Muscle layer of colon (tissue), 2 donors: ENCODE data around the gene PRR12.

Experiments
- H3K27ac ChIP-seq: one replicate; pipeline ENCODE4 v1.7.0; 2013; ENCODE audit warnings: low read depth, mild to moderate bottlenecking, low read length, moderate library complexity
- H3K27me3 ChIP-seq, 2 donors: one replicate each; pipeline ENCODE4 v1.7.0; 2013; ENCODE audit warnings: low read length in 2 of 2, mild to moderate bottlenecking in 2 of 2; ENCODE audit not compliant: insufficient read depth in 2 of 2, control insufficient read depth in 1 of 2
- H3K36me3 ChIP-seq: one replicate; pipeline ENCODE4 v1.7.0; 2013; ENCODE audit warnings: mild to moderate bottlenecking, low read length; ENCODE audit not compliant: insufficient read depth
- H3K4me1 ChIP-seq: one replicate; pipeline ENCODE4 v1.7.0; 2013; ENCODE audit warnings: mild to moderate bottlenecking, low read length; ENCODE audit not compliant: insufficient read depth
- H3K4me3 ChIP-seq, 2 donors: one replicate each; pipeline ENCODE4 v1.7.0; 2013; ENCODE audit warnings: low read length in 2 of 2, low read depth in 1 of 2, mild to moderate bottlenecking in 1 of 2, moderate library complexity in 1 of 2
- H3K9ac ChIP-seq: one replicate; pipeline ENCODE4 v1.7.0; 2013; ENCODE audit warnings: low read length
- H3K9me3 ChIP-seq: one replicate; pipeline ENCODE4 v1.7.0; 2013; ENCODE audit warnings: mild to moderate bottlenecking, low read length
- donor health status: abdominal sarcoma.
- donor health status: Adenocarcinoma of cecum.

Gene PRR12

GRCh38 chr19:49585023-49585422 is 6.0 kb upstream of the PRR12 start:
- Histone ChIP-seq H3K4me3 (no peak overlapping the region), H3K27me3 (no peaks in the 10 kb centered on the region), H3K27ac (no peak overlapping the region), H3K36me3 (no peaks in the 10 kb centered on the region), H3K9me3 (no peaks in the 10 kb centered on the region), H3K9ac (no peak overlapping the region), H3K4me1 (peaks cover 9% of the 10 kb centered on the region)

GRCh38 chr19:49587227-49587626 is 3.8 kb upstream of the PRR12 start:
- Histone ChIP-seq H3K36me3 (no peaks in the 10 kb centered on the region), H3K9me3 (no peaks in the 10 kb centered on the region), H3K27ac (no peak overlapping the region), H3K27me3 (no peaks in the 10 kb centered on the region), H3K4me1 (peaks cover under 1% of the 10 kb centered on the region), H3K9ac (no peak overlapping the region), H3K4me3 (no peak overlapping the region)

- Histone ChIP-seq H3K4me1 (peaks cover 12% of the 10 kb centered on the region), H3K9ac (no peak overlapping the region), H3K27ac (no peak overlapping the region), H3K36me3 (no peaks in the 10 kb centered on the region), H3K4me3 (no peak overlapping the region), H3K27me3 (no peaks in the 10 kb centered on the region), H3K9me3 (no peaks in the 10 kb centered on the region)
Observed at GRCh38 chr19:49588365-49589122, 2.4 kb upstream of the PRR12 start.

- no peak overlapping the region for H3K27ac ChIP-seq
- no peaks in the 10 kb centered on the region for H3K9me3 ChIP-seq
- no peak overlapping the region for H3K4me3 ChIP-seq
- no peaks in the 10 kb centered on the region for H3K27me3 ChIP-seq
- peaks cover 7% of the 10 kb centered on the region for H3K36me3 ChIP-seq
- H3K4me1 ChIP-seq: peaks cover 19% of the 10 kb centered on the region
- no peak overlapping the region for H3K9ac ChIP-seq
Observed at GRCh38 chr19:49589502-49589905, 1.5 kb upstream of the PRR12 start.

GRCh38 chr19:49590071-49590970 is 661 bp upstream of the PRR12 start:
- H3K36me3 ChIP-seq: peaks cover 10% of the 10 kb centered on the region
- no peaks in the 10 kb centered on the region for H3K27me3 ChIP-seq
- no peaks in the 10 kb centered on the region for H3K9me3 ChIP-seq
- peaks cover 19% of the 10 kb centered on the region for H3K4me1 ChIP-seq
- peak overlapping the region; percentile 55 to 82 for H3K4me3 ChIP-seq
- peak overlapping the region; percentile 51 for H3K9ac ChIP-seq
- peak overlapping the region; percentile 71 for H3K27ac ChIP-seq

- H3K9me3 ChIP-seq: no peaks in the 10 kb centered on the region
- no peaks in the 10 kb centered on the region for H3K27me3 ChIP-seq
- H3K36me3 ChIP-seq: peaks cover 10% of the 10 kb centered on the region
- H3K27ac ChIP-seq: peak overlapping the region; percentile 96
- H3K4me1 ChIP-seq: peaks cover 19% of the 10 kb centered on the region
- peak overlapping the region; percentile 65 for H3K9ac ChIP-seq
- peak overlapping the region; percentile 23 to 84 for H3K4me3 ChIP-seq
Observed at GRCh38 chr19:49591731-49592485, 926 bp downstream of the PRR12 start.

GRCh38 chr19:49592486-49593232 is 1.7 kb downstream of the PRR12 start:
- peaks cover 19% of the 10 kb centered on the region for H3K4me1 ChIP-seq
- H3K27me3 ChIP-seq: no peaks in the 10 kb centered on the region
- H3K9ac ChIP-seq: peak overlapping the region; percentile 65
- H3K36me3 ChIP-seq: peaks cover 10% of the 10 kb centered on the region
- H3K9me3 ChIP-seq: no peaks in the 10 kb centered on the region
- H3K4me3 ChIP-seq: peak overlapping the region; percentile 38 to 84
- peak overlapping the region; percentile 96 for H3K27ac ChIP-seq

- Histone ChIP-seq H3K27me3 (no peaks in the 10 kb centered on the region), H3K9me3 (no peaks in the 10 kb centered on the region), H3K4me1 (peaks cover 19% of the 10 kb centered on the region), H3K9ac (no peak overlapping the region), H3K27ac (peak overlapping the region; percentile 96), H3K4me3 (peak overlapping the region; percentile 38 to 84), H3K36me3 (peaks cover 13% of the 10 kb centered on the region)
Observed at GRCh38 chr19:49593233-49594113, 2.5 kb downstream of the PRR12 start.

GRCh38 chr19:49594157-49594992 is 3.4 kb downstream of the PRR12 start:
- peaks cover 22% of the 10 kb centered on the region for H3K36me3 ChIP-seq
- H3K27ac ChIP-seq: no peak overlapping the region
- no peaks in the 10 kb centered on the region for H3K9me3 ChIP-seq
- no peak overlapping the region for H3K9ac ChIP-seq
- H3K4me1 ChIP-seq: peaks cover 19% of the 10 kb centered on the region
- no peaks in the 10 kb centered on the region for H3K27me3 ChIP-seq
- no peak overlapping the region for H3K4me3 ChIP-seq
